ENCODE data around the gene ATXN7L1. TPM values are rescaled to one million over a fixed set of nuclear protein-coding genes. Genes with fewer than 3 reads are reported as not detected.

ATXN7L1 gene
- total RNA-seq, 1 experiment from 2014 or later: 0.44 TPM

DNA sequence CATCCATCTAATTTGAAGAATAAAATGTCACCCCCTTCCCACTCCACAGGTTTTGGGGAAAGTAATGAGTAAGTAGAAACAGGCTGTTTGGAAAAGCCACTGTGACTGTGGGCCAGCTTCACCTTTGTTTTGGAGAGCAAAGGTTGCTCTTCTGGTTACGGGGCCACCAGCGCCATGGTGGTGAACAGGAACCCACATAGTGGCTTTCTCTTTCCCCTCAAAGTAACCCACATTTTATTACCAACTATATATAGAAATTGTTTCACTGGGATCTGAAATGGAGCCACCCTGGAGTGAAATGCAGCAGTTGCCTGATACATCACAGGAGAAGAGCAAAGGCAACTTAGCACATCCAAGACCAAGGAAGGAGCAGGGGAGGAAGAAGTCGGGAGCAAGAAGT, 182.8 kb downstream of the ATXN7L1 start:
- DNase-seq (ENCODE audit: low spot score): no peak
- in situ Hi-C loops (cut with HindIII; ENCODE audit: low sequenced_read_pairs): no loop called here

DNA sequence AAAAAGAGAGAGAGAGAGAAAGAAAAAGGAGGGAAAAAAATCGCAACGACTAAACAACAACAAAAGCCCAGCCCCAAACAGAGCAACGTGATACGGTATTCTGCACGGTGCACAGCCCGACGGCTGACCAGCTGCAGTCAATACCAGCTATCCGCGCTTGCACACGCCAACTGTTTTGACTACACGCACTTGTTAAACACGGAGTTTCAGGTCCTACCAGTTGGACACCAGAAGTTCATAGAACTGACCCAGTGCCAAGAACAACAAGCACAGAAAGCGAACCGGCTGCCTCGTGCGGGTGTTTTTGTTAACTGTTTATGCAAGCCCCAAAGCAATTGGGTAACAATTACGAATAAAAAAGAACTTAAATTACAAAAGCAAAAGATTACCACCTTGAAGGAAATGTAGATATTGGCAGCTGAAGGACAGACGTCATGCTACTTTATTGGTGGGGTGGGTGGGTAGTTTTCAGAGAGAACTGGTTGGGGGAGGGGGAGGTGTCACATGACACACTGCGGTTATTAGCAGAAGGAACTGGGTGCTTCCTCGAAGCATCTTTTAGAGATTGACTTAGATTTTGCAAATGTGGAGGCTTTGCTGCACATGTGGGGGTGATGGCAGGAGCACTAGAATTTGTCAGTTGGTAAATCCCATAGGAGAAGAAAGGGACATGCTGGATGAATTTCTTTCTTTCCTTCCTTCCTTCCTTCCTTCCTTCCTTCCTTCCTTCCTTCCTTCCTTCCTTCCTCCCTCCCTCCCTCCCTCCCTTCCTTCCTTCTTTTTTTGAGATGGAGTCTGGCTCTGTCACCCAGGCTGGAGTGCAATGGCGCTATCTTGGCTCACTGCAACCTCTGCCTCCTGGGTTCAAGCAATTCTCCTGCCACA, 184.5 kb downstream of the ATXN7L1 start:
- no peak for DNase-seq (ENCODE audit: low spot score)
- in situ Hi-C loops (cut with HindIII; ENCODE audit: low sequenced_read_pairs): no loop called here

DNA sequence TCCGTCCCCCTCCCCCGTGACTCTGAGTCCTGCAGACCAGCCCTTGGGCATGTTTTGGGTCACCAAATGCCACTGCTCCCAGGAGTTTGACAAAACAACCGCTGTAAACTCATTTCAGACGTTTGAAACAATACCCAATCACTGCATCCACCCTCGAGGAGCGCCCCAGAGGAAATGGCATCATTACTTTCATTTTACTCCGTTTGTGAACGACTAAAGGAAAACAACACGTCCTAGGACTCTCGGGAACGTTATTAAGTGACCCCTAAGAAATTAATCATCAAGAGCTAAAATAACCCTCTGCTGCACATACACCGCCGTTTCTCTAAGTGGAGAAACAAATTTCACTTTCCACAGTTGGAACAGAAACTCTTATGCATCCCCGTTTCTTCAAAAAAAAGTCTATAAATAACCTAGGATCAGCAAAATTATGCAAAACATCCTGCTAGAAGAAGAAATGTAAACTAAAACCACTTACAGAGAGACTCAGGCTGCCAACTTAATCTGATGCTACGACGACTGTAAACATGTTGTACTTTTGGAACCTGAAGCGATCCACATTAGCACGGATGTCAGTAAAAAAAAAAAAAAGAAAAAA, 185.2 kb downstream of the ATXN7L1 start:
- no peak for DNase-seq (ENCODE audit: low spot score)
- in situ Hi-C loops (cut with HindIII; ENCODE audit: low sequenced_read_pairs): no loop called here

DNA sequence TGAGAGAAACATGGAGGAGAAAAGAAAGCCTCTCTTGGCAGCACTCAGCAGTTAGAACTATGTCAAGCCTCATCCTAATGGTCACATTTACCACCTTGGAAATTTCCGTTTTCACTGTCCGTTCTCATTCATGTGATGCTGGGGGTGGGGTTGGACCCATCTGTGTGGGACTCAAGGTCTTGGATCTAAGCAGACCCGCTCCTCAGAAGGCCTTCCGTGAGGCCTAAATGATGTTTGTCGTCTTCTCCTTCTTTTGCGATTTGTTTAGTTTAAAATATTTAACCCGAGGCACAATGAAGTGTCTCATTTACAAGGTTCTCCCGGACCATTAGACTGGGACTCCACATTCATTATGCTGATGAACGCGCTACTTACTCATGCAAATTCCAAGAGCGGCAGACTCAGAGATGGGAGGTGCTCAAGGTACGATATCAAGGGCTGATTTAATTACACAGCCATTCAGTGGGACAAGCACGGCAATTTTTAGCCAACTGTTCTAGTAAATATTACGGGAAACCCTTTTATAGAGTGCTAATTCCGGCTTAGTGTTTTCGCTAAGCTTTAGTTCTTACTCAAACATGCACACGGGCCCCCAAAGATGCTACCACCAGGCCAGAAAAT, 186.0 kb downstream of the ATXN7L1 start:
- no peak for DNase-seq (ENCODE audit: low spot score)
- in situ Hi-C loops (cut with HindIII; ENCODE audit: low sequenced_read_pairs): no loop called here

DNA sequence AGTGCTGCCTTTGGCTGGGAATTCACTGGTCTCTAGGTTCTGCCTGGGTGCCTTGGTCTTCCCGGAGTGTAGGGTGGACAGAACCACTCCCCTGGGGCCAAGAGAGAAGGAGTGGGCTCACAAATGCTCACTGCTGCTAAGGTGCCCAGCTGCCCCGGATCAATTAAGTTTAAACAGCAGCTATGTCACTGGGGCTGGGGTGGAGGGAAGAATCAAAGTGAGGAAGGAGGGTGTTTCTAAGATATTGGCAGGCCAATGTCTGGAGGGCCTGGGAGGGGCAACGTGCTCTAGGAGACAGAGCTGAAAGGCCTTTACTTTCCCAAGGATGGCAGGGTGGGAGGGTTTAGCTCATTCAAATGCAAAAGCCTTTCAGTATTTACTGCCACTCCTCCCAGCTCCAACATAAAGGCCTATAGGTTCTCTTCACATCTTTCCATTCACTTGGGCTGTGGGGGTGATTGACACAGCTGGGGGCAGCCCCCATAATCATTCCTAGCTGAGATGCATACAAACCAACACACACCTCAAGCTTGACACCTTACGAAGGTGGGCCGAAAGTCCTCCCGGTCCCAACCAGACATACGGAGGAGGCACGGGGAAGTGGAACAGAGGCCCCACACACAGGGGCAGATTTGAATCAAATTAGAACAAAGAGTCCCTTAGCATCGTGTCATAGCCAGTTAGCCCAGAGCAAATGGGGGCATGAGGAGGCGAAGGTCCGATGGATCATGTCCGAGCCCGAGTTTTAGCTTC, 187.2 kb downstream of the ATXN7L1 start:
- in situ Hi-C loops (cut with HindIII; ENCODE audit: low sequenced_read_pairs): no loop called here
- DNase-seq (ENCODE audit: low spot score): no peak

DNA sequence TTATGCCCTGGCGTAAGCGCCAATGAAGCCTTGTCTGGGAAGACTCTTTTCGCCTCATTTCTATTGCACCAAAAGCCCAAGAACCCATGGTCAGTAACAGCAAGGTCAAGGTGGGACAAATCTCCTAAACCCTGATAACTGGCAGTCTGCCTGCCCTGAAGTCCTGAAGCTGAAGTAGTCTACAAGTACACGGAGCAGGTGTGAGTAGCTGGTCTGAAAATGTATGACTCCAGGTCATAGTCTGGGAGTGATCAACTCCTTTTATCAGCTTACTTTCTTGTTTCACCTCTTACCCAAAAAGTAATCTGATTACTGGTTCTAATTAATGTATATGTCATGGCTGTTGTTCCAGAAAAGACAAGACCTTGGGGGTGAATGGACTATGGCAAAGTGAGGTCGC, 187.8 kb downstream of the ATXN7L1 start:
- in situ Hi-C loops (cut with HindIII; ENCODE audit: low sequenced_read_pairs): no loop called here
- DNase-seq (ENCODE audit: low spot score): no peak

DNA sequence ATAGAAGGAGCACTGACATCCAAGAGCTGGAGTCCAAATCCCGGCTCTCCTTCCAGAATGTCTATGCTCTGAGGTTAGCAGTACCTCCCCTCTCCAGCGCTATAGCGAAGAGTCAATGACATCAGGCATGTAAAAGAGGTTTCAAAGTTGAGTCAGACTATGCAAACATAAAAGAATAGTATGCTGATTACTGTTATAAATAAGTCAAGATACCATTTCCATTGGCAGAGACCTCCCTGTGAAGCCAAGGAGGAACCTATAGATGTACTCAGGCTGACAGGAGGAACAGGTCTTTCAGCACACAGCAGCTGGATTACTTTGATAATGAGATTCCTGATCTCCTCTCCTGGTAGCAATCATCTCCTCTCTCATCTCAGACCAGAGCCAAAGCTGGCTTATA, 191.2 kb downstream of the ATXN7L1 start:
- in situ Hi-C loops (cut with HindIII; ENCODE audit: low sequenced_read_pairs): no loop called here

DNA sequence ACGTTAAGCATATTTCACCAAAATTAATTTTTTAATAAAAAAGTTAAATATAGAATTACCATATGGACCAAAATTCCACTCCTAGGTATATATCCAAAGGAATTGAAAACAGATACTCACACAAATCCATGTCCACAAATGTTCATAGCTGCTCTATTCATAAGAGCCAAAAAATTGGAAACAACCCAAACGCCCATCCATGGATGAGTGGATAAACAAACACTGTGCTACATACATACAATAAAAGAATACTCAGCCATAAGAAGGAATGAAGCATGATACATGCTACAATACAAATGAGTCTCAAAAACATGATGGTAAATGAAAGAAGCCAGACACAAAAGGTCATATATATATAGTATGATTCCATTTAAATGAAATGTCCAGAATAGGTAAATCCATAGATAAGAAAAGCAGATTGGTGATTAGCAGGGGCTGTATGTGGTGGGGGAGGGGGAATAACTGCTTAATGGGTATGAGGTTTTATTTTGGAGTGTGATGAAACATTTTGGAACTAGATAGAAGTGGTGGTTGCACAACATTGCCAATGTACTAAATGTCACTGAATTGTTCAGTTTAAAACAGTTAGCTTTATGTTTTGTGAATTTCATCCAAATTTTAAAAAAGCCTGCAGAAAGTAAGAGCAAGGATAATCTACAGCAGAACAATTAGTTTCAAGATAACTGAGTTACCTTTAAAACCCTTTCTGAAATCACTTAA, 193.9 kb downstream of the ATXN7L1 start:
- DNase-seq (ENCODE audit: low spot score): no peak
- in situ Hi-C loops (cut with HindIII; ENCODE audit: low sequenced_read_pairs): no loop called here

More for the DNA sequence above, 191.2 kb downstream of the ATXN7L1 start:
- no peak for DNase-seq (ENCODE audit: low spot score)

DNA sequence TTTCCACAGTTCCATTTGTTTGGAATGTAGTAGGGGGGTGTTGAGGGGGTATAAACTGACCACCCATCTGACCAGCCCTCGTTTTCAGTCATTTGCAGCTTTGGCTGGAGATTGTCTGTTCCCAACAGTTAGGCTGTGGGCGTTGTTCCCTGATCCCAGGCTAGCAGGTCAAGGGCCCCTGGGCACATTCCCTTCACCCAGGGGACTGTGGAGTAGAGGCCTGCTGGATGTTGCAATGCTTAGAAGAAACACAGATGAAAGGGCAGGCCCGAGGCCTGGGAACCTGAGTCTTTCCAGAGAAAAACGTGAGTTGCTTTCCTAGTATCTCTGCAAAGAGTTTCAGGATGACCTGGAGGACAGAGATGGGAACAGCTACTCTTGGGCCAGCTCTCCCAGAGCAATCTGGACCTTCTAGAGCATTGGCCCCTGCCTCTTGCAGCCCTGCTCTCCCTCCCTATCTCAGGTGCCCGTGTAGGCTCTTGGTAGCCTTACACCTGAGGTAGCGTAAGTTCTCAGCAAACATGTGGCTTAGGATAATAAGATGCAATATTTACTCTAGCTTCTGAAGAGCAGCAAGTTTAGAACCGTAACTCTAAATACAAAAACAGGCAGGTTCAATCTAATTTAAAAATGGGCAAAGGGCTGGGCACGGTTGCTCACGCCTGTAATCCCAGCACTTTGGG, 195.8 kb downstream of the ATXN7L1 start:
- in situ Hi-C loops (cut with HindIII; ENCODE audit: low sequenced_read_pairs): no loop called here
- DNase-seq (ENCODE audit: low spot score): no peak

DNA sequence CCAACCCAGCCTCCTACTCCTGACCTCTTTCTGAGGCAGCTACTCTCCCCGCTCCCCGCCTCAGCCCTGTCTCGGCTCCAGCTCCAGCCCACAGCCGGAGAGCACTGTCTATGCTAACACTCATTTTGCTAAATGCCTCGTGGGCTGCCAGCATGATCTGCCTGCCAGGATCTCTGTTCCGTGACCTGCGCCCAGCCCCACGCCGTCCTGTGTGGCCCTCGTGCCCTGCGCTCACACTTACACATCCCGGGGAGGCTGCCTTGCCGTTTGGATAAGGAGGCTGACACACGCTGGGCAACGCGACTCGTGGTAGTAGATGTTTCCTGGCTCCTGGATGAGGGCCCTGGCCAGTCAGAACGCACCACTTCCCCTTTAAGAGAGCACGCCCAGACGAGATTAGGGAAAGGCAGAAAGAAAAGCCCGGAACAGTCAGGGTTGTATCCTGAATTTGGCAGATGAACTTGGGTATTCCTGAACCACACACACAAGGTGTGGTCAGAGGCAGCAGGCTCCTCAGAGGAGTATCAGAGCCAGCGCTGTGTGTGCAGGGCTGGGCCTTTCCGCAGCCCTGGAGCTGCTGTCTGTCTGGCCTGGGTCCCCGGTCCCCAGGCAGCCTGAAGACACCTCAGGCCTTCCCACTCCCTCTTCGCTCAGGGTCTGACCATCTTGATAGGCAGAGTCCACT, 197.4 kb downstream of the ATXN7L1 start:
- in situ Hi-C loops (cut with HindIII; ENCODE audit: low sequenced_read_pairs): no loop called here
- peak; percentile 84 for DNase-seq (ENCODE audit: low spot score)

DNA sequence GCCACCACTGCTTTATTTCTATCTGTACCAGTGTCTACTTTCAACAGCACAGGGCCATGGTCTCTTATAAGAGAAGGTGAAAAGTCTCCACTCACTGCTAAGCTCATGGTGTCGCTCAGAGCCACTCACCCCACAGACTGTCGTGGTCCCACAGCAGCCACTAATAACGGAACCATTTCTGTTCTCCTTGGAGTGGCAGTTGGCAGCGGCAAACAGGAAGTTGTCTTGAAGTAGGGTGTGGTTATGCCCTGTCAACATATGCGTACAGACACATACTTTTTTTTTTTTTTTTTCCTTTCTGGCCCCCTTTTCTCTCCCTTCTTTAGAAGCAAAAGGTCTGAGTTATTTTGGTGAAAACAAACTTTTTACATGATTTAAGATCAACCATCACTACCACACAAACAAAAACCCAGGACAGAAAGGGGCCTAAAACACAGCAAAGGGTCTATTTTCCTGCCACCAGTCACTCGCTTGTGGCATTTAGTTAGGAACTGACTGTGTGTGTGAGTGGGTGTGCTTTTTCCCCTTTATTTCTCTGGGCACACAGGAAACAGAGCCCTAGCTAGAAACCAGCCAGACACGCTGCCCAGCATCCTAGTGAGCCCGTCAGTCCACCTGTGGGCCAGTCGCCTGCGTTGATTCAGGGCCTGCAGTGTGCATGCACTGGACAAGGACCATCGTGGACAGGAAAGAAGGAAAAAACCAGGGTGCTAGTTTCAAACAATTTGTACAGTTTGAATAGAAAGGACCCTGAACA, 198.4 kb downstream of the ATXN7L1 start:
- in situ Hi-C loops (cut with HindIII; ENCODE audit: low sequenced_read_pairs): no loop called here
- no peak for DNase-seq (ENCODE audit: low spot score)

DNA sequence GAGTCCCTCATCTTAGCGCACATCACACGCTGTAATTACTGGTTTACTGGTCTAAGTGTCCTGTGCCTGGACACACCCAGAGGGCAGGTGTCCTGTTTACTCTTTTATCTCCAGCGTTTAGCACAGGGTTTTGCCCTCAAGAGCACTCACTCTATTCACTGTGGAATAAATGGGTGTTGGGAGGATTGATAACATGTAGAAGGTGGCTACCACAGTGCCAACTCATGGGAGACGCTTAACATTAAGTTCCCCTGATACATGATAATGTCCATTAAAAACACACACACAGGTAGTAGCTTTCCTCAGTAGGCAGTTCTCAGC, 199.0 kb downstream of the ATXN7L1 start:
- in situ Hi-C loops (cut with HindIII; ENCODE audit: low sequenced_read_pairs): no loop called here
- no peak for DNase-seq (ENCODE audit: low spot score)

DNA sequence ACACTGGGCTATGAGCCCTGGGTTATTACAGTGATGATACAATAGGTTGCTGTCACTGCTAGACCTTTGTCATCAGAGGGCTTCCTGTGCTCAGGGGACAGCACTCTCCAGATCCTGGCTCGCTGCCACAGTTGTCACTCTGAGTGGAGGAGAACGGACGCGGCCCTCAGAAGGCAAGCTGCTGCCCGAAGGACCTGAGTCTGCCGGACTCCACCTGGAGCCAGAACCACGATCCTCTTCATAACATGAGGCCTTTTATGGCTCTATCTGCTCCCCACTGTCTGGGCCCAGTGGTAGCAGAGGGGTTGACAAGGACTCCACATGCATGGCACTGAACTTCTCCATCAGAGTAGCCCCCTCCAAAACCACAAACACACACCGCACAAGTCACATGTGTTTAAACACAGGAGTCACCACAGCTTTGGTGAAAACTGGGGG, 200.4 kb downstream of the ATXN7L1 start:
- in situ Hi-C loops (cut with HindIII; ENCODE audit: low sequenced_read_pairs): no loop called here
- no peak for DNase-seq (ENCODE audit: low spot score)

DNA sequence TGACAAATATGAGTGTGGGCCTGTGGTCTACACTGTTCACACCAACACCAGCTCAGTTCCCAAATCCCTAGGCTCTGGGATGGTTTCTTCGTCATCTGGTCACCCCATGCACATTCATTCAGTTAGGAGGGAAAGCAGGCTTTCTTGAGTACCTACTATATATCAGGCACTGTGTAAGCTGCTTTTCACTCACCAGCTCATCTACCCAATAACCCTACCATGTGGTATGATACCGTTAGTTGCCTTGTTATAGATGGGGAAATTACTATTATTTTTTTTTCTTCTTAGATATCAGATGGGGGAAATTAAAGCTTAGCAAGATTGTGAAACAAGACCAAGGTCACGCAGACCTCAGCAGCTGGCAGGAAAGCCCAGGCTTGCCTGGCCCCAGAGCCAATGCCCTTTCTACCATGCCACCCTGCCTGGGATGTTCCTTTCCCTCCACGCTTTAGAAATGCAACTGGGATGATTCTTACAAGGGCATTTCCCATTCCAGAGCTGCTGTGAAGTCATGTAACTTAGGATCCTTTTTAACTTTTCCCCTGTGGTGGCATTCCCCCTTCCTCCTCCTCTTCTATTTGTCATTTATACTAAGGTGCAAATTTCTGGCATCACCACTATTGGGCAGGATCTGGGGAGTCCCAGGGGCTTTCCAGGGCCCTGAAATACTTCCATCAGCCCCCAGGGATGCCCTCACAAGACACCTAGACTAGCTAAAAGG, 202.0 kb downstream of the ATXN7L1 start:
- in situ Hi-C loops (cut with HindIII; ENCODE audit: low sequenced_read_pairs): no loop called here
- DNase-seq (ENCODE audit: low spot score): no peak

DNA sequence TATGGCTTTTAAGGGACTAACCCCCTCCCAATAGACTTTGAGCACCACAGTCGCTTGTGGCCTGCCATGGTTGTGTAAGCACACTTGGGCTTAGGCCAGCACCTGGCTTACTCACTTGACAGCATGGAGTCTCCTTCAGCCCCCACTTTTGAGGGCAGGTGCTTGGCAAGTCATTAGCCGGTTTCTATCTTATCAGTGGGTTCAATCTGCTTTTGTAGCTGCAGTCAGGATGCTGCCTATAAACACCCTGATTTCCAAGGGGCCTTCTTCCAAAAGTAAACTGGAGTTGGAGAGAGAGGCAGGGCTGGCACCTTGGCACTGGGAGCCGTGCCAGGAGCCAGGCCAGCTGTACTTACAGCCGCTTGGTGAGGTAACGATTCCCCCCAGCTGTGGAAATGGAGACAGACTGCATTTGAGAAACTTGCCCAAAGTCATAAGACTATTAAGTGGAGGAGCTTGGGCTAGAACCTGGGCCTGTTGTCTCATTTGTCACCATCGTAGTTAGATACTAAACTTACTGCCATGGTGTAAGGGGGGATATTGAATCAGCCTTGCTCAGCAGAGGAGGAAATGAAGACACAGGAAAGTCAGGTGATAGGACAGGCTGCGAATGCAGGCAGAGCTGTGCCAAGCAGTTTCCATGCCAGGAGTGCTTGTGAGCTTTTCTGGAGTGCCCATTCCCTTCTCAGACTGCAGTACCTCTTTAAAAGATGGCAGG, 202.9 kb downstream of the ATXN7L1 start:
- in situ Hi-C loops (cut with HindIII; ENCODE audit: low sequenced_read_pairs): no loop called here
- DNase-seq (ENCODE audit: low spot score): peak; percentile 64

DNA sequence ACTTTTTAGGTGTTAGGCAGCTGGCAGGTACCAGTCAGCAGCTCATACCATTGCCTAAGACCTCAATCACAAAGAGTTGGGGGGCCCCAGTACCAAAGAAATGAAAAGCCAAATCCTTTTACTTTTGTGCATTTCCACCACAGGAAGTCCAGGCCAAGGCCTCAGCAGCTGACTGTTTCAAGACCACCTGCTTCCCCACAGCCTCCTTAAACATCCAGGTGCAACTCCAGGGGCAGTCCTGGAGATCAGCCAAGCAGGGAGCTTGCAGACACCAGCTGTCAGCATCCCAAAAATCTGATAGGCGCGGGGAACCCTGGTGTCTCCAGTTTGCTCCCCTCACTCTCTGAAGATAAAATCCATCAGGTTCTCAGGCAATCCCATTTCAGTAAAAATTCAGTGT, 203.6 kb downstream of the ATXN7L1 start:
- in situ Hi-C loops (cut with HindIII; ENCODE audit: low sequenced_read_pairs): no loop called here
- DNase-seq (ENCODE audit: low spot score): no peak

Data from G401 (cell line).